HepG2 (cell line): ENCODE results near the gene TTC16. TPM values are rescaled to one million over a fixed set of nuclear protein-coding genes. Genes with fewer than 3 reads are reported as not detected.

ENCODE experiments used
- FOXK1 ChIP-seq: sonication (generic); formaldehyde crosslinking; IDR thresholded peaks from 2 replicates; pipeline ENCODE4 v1.4.0; 2020; ENCODE audit warnings: low read depth, missing genetic modification reagents, borderline replicate concordance
- GLI4 ChIP-seq: sonication (generic); formaldehyde crosslinking; IDR thresholded peaks from 2 replicates; pipeline ENCODE4 v1.5.1; 2020; ENCODE audit warnings: missing genetic modification reagents, mild to moderate bottlenecking, moderate library complexity, borderline replicate concordance
- JUN ChIP-seq: sonication (generic); formaldehyde crosslinking; IDR thresholded peaks from 2 replicates; pipeline ENCODE4 v1.4.0; 2020; ENCODE audit warnings: mild to moderate bottlenecking, missing genetic modification reagents
- KIAA2018 ChIP-seq: sonication (generic); formaldehyde crosslinking; IDR thresholded peaks from 2 replicates; pipeline ENCODE4 v1.5.0; 2020; ENCODE audit warnings: mild to moderate bottlenecking, missing genetic modification reagents, borderline replicate concordance
- POLR2AphosphoS5 ChIP-seq: IDR thresholded peaks from 2 replicates; pipeline ENCODE4 v1.6.1; 2012; ENCODE audit warnings: low read depth, low read length
- SRF ChIP-seq: IDR thresholded peaks from 2 replicates; pipeline ENCODE4 v1.6.1; 2011; ENCODE audit warnings: mild to moderate bottlenecking, low read depth, low read length, moderate library complexity
- SSRP1 ChIP-seq: IDR thresholded peaks from 2 replicates; pipeline ENCODE4 v1.6.1; 2016; ENCODE audit warnings: control low read depth
- TCF12 ChIP-seq, 2 experiments: fragments of 450-650 bp in 1 of 2; sonication (generic) in 1 of 2; formaldehyde crosslinking in 1 of 2; IDR thresholded peaks; 2 replicates each; pipeline versions ENCODE4 v1.6.1 to v1.8.0; 2017 to 2022; ENCODE audit warnings: antibody characterized with exemption in 1 of 2, mild to moderate bottlenecking in 1 of 2, missing genetic modification reagents in 1 of 2, moderate library complexity in 1 of 2
- U2AF1 ChIP-seq: fragments of 200-400 bp; formaldehyde crosslinking; optimal IDR thresholded peaks from 2 replicates; pipeline ENCODE3; 2017; ENCODE audit warnings: mild to moderate bottlenecking, low read depth, low read length
- ZBTB38 ChIP-seq: sonication (generic); formaldehyde crosslinking; IDR thresholded peaks from 2 replicates; pipeline ENCODE4 v1.5.1; 2020; ENCODE audit warnings: mild to moderate bottlenecking, missing genetic modification reagents
- ZBTB43 ChIP-seq: sonication (generic); formaldehyde crosslinking; conservative IDR thresholded peaks from 2 replicates; pipeline ENCODE4 v1.4.0; 2020; ENCODE audit warnings: missing genetic modification reagents
- ZFX ChIP-seq: sonication (generic); formaldehyde crosslinking; IDR thresholded peaks from 2 replicates; pipeline ENCODE4 v1.4.0; 2020; ENCODE audit warnings: mild to moderate bottlenecking, low read depth, missing genetic modification reagents, moderate library complexity
- ZFY ChIP-seq: sonication (generic); formaldehyde crosslinking; IDR thresholded peaks from 2 replicates; pipeline ENCODE4 v1.4.0; 2020; ENCODE audit warnings: missing genetic modification reagents
- ZMAT3 ChIP-seq: sonication (generic); formaldehyde crosslinking; conservative IDR thresholded peaks from 2 replicates; pipeline ENCODE4 v1.7.0; 2021; ENCODE audit warnings: missing genetic modification reagents
- ZNF333 ChIP-seq: sonication (generic); formaldehyde crosslinking; IDR thresholded peaks from 2 replicates; pipeline ENCODE4 v1.4.0; 2020; ENCODE audit warnings: mild to moderate bottlenecking, missing genetic modification reagents, borderline replicate concordance
- ZNF619 ChIP-seq: sonication (generic); formaldehyde crosslinking; IDR thresholded peaks from 2 replicates; pipeline ENCODE4 v1.4.0; 2020; ENCODE audit warnings: mild to moderate bottlenecking, missing genetic modification reagents
- ZNF639 ChIP-seq: conservative IDR thresholded peaks from 2 replicates; pipeline ENCODE4 v1.6.1; 2018; ENCODE audit warnings: missing genetic modification reagents
- ZSCAN9 ChIP-seq: IDR thresholded peaks from 2 replicates; pipeline ENCODE4 v1.6.1; 2016; ENCODE audit warnings: borderline replicate concordance
- polyA plus RNA-seq, 8 experiments: library from polyadenylated mRNA; depleted of rRNA in 3 of 8; stranded (reverse) in 7 of 8; unstranded in 1 of 8; fragments of >200 nt; fragmentation: Illumina TruSeq in 4 of 8; extraction: Trizol in 4 of 8; gene quantifications; 2 replicates each; pipeline versions ENCODE4 v1.2.1 to v1.2.3, GENCODE V29; 2011 to 2016; ENCODE audit warnings: low read depth in 4 of 8, missing spikeins in 1 of 8, mixed read lengths in 1 of 8; ENCODE audit not compliant: insufficient read depth in 1 of 8
- total RNA-seq, 5 experiments: library from RNA; depleted of rRNA; stranded (reverse); fragments of >200 nt; fragmentation: Illumina TruSeq; extraction: Trizol; gene quantifications; 2 replicates each; pipeline ENCODE4 v1.2.3, GENCODE V29; 2016; ENCODE audit warnings: low read depth in 1 of 5

TTC16 gene
- total and polyA plus RNA-seq, 2 of the 13 experiments (the other 11 are each of a cell fraction or from before 2014, with no cell fraction given), result not detected

GRCh38 chr9:127715470-127716337, at the start of gene TTC16, which contains the start of gene PTRH1 (continued):
- TF ChIP-seq ZNF333 (CRISPR knock-in tag) (0 out of 2 replicates have a peak, but pooled peaks have one; percentile 73), U2AF1 (no peak), ZNF619 (CRISPR knock-in tag) (no peak; the same call in 1 of the 2 replicates), ZMAT3 (CRISPR knock-in tag) (peak; percentile 61; the same call in 1 of the 2 replicates), SSRP1 (no peak), JUN (CRISPR knock-in tag) (peak; percentile 65), ZSCAN9 (CRISPR knock-in tag) (peak; percentile 29; the same call in 1 of the 2 replicates), ZNF639 (CRISPR knock-in tag) (0 out of 2 replicates have a peak, but pooled peaks have one; percentile 34), POLR2AphosphoS5 (peak; percentile 29; the same call in 1 of the 2 replicates), ZBTB38 (CRISPR knock-in tag) (0 out of 2 replicates have a peak, but pooled peaks have one; percentile 36), TCF12 (IDR thresholded peaks at IDR 0.05) (no peak), TCF12 (CRISPR knock-in tag; IDR thresholded peaks at IDR 0.05) (no peak), ZBTB43 (CRISPR knock-in tag) (0 out of 2 replicates have a peak, but pooled peaks have one; percentile 46), FOXK1 (CRISPR knock-in tag) (peak; percentile 77), ZFX (CRISPR knock-in tag) (peak; percentile 93), ZFY (CRISPR knock-in tag) (peak; percentile 76; the same call in 1 of the 2 replicates), SRF (no peak), KIAA2018 (CRISPR knock-in tag) (0 out of 2 replicates have a peak, but pooled peaks have one; percentile 67), GLI4 (CRISPR knock-in tag) (peak; percentile 46; the same call in 1 of the 2 replicates)
